C4-2B (cell line): ENCODE measurements around the gene CLDN1.

Experiments
- CTCF ChIP-seq: fragments of 450-650 bp; conservative IDR thresholded peaks from 2 replicates; pipeline ENCODE4 v1.5.1; 2017; ENCODE audit warnings: mild to moderate bottlenecking
- ZFX ChIP-seq: fragments of 450-650 bp; IDR thresholded peaks from 2 replicates; pipeline ENCODE4 v1.6.1; 2017

GRCh38 chr3:190269101-190269500, 53.1 kb downstream of the CLDN1 start:
- TF ChIP-seq CTCF (no peak), ZFX (no peak)
